ENCODE results near the gene PCDHB1.
"Not testable (repeated sequence)": the region's sequence is repeated elsewhere in the genome, so short reads cannot be mapped to it uniquely, and the experiment has no call there.

Gene PCDHB1

DNA sequence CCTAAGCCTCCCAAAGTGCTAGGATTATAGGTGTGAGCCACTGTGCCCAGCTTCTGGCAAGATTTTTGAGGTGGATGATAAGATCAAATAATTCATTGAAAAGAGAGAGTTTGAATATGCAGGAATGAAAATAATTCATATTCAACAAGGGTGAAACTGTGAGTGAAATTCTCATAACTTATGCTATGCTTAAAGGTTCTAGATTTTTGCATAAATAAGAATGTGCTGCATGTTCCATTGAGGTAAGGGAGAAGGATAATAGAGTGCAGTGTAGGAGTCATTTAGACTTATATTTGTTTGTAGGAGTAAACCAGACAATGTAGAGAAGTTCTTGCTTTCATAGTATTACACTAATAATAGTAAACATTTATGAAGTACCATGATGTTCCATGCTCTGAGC is 31.1 kb downstream of the PCDHB1 start:
- no peak for DNase-seq

DNA sequence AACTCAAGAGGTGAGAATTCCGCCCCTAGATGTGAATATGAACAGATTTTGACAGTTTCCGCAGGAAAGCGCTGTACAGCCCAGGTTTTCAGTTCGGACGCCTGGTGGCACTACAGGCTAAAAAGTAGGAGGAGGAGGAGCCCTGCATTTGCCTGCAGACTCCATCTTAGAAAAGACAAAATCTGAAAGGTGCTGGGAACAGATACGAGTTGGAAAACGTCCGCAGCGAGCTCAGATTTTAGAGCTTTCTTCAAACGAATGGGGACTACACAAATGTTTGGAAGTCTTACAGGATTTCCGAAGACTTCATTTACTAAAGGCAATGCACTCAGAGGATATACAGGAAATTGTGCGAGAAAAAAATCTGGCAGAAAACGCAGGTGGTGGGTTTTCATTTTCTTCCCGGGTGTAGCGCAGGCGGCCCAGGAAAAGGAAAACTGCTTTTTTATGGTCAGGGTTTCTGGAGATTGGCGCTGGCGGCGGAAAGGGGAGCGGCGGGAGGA is 33.4 kb downstream of the PCDHB1 start:
- no peak for DNase-seq

DNA sequence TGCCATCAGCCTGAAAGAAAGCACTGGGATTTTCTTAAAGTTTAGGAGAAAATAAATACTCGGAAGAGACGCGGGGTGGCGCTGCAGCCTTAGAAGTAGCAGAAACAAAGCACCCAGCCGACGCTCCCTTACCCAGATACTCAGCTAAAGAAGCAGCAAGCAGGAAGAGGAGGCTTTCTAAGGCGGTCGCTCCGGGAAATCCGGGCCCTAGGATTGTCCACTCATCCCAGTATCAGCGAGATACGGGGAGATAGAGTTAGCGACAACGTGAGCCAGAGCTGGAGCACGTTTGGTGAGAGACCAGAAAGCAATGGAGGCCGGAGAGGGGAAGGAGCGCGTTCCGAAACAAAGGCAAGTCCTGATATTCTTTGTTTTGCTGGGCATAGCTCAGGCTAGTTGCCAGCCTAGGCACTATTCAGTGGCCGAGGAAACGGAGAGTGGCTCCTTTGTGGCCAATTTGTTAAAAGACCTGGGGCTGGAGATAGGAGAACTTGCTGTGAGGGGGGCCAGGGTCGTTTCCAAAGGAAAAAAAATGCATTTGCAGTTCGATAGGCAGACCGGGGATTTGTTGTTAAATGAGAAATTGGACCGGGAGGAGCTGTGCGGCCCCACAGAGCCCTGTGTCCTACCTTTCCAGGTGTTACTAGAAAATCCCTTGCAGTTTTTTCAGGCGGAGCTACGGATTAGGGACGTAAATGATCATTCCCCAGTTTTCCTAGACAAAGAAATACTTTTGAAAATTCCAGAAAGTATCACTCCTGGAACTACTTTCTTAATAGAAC is 43.5 kb downstream of the PCDHB1 start, which contains the start of gene PCDHB2:
Gene PCDHB2 (plus strand): TSS at position 135 of the 782 bp plus-strand sequence. CDS start 176 bp downstream, at position 311.
- DNase-seq = no peak

GRCh38 chr5:141095263-141095641 is 44.1 kb downstream of the PCDHB1 start:
- no peak for DNase-seq

- DNase-seq = not testable (repeated sequence)
Observed at GRCh38 chr5:141096181-141096580, 45.0 kb downstream of the PCDHB1 start.

DNA sequence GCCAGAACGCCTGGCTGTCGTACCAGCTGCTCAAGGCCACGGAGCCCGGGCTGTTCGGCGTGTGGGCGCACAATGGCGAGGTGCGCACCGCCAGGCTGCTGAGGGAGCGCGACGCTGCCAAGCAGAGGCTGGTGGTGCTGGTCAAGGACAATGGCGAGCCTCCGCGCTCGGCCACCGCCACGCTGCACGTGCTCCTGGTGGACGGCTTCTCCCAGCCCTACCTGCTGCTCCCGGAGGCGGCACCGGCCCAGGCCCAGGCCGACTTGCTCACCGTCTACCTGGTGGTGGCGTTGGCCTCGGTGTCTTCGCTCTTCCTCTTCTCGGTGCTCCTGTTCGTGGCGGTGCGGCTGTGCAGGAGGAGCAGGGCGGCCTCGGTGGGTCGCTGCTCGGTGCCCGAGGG is 45.4 kb downstream of the PCDHB1 start:
- DNase-seq = not testable (repeated sequence)

- no peak for DNase-seq
Observed at GRCh38 chr5:141100243-141100805, 49.1 kb downstream of the PCDHB1 start, which contains the start of gene PCDHB3. Gene PCDHB3 (plus strand): TSS chr5:141100473. CDS start chr5:141100650, 177 bp downstream.

- no peak for DNase-seq
Observed at GRCh38 chr5:141101059-141101458, 49.9 kb downstream of the PCDHB1 start.

DNA sequence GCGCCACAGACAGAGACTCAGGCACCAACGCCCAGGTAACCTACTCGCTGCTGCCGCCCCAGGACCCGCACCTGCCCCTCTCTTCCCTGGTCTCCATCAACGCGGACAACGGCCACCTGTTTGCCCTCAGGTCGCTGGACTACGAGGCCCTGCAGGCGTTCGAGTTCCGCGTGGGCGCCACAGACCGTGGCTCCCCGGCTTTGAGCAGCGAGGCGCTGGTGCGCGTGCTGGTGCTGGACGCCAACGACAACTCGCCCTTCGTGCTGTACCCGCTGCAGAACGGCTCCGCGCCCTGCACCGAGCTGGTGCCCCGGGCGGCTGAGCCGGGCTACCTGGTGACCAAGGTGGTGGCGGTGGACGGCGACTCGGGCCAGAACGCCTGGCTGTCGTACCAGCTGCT is 50.9 kb downstream of the PCDHB1 start:
- not testable (repeated sequence) for DNase-seq

GRCh38 chr5:141102471-141102870 is 51.3 kb downstream of the PCDHB1 start:
- not testable (repeated sequence) for DNase-seq

- no peak for DNase-seq
Observed at GRCh38 chr5:141105350-141105749, 54.2 kb downstream of the PCDHB1 start.

Data from activated T-cell treated with anti-CD3 and anti-CD28 coated beads for 4 hours (primary cell).